ENCODE results near the gene RAC3. TPM values are rescaled to one million over a fixed set of nuclear protein-coding genes. Genes with fewer than 3 reads are reported as not detected.

Gene RAC3
- total and polyA plus RNA-seq, 9 of the 15 experiments (the other 6 are each of a cell fraction or from before 2014, with no cell fraction given) = 0.23 to 292 (median 118) TPM

DNA sequence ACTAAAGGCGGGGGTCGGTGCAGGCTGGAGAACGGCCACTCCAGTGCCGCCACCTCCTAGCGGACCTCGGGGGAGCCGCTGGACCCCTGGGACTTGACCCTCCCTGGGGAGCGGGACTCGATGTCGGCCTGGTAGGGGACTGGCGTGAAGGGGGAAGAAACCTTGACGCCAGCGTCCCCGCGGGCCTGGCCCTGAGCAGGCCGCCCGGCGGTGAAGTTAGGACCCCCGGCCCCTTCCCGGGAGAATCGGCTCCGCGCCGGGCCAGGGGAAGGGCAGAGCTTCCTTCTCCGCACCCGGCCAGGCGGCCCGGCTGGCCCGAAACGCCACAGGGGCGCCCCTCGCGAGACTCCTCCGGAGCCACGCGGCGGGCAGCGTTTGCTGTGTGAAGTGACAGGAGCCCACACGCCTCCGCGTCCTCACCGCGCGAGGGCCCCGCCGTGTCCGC is 33.7 kb downstream of the RAC3 start (continued):
- TF ChIP-seq, protein P1, sequence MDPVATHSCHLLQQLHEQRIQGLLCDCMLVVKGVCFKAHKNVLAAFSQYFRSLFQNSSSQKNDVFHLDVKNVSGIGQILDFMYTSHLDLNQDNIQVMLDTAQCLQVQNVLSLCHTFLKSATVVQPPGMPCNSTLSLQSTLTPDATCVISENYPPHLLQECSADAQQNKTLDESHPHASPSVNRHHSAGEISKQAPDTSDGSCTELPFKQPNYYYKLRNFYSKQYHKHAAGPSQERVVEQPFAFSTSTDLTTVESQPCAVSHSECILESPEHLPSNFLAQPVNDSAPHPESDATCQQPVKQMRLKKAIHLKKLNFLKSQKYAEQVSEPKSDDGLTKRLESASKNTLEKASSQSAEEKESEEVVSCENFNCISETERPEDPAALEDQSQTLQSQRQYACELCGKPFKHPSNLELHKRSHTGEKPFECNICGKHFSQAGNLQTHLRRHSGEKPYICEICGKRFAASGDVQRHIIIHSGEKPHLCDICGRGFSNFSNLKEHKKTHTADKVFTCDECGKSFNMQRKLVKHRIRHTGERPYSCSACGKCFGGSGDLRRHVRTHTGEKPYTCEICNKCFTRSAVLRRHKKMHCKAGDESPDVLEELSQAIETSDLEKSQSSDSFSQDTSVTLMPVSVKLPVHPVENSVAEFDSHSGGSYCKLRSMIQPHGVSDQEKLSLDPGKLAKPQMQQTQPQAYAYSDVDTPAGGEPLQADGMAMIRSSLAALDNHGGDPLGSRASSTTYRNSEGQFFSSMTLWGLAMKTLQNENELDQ (CRISPR knock-in tag; IDR thresholded peaks at IDR 0.05; ENCODE audit: borderline replicate concordance) = no peak
- TF ChIP-seq, protein P2, sequence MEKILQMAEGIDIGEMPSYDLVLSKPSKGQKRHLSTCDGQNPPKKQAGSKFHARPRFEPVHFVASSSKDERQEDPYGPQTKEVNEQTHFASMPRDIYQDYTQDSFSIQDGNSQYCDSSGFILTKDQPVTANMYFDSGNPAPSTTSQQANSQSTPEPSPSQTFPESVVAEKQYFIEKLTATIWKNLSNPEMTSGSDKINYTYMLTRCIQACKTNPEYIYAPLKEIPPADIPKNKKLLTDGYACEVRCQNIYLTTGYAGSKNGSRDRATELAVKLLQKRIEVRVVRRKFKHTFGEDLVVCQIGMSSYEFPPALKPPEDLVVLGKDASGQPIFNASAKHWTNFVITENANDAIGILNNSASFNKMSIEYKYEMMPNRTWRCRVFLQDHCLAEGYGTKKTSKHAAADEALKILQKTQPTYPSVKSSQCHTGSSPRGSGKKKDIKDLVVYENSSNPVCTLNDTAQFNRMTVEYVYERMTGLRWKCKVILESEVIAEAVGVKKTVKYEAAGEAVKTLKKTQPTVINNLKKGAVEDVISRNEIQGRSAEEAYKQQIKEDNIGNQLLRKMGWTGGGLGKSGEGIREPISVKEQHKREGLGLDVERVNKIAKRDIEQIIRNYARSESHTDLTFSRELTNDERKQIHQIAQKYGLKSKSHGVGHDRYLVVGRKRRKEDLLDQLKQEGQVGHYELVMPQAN (IDR thresholded peaks at IDR 0.05; ENCODE audit: borderline replicate concordance) = peak; percentile 43; the same call in 1 of the 2 replicates
- TF ChIP-seq SAP30 (IDR thresholded peaks at IDR 0.05; ENCODE audit: borderline replicate concordance, insufficient read depth, low read depth, low read length, poor library complexity, severe bottlenecking) = peak; percentile 78
- peak; percentile 44 for TF ChIP-seq RBFOX2 (IDR thresholded peaks at IDR 0.05; ENCODE audit: low read depth, low read length)
- TF ChIP-seq, protein P3, sequence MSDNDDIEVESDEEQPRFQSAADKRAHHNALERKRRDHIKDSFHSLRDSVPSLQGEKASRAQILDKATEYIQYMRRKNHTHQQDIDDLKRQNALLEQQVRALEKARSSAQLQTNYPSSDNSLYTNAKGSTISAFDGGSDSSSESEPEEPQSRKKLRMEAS (CRISPR knock-in tag; IDR thresholded peaks at IDR 0.05) = peak; percentile 19; the same call in 1 of the 2 replicates
- TF ChIP-seq, protein P4, sequence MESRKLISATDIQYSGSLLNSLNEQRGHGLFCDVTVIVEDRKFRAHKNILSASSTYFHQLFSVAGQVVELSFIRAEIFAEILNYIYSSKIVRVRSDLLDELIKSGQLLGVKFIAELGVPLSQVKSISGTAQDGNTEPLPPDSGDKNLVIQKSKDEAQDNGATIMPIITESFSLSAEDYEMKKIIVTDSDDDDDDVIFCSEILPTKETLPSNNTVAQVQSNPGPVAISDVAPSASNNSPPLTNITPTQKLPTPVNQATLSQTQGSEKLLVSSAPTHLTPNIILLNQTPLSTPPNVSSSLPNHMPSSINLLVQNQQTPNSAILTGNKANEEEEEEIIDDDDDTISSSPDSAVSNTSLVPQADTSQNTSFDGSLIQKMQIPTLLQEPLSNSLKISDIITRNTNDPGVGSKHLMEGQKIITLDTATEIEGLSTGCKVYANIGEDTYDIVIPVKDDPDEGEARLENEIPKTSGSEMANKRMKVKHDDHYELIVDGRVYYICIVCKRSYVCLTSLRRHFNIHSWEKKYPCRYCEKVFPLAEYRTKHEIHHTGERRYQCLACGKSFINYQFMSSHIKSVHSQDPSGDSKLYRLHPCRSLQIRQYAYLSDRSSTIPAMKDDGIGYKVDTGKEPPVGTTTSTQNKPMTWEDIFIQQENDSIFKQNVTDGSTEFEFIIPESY (CRISPR knock-in tag; IDR thresholded peaks at IDR 0.05) = no peak
- TF ChIP-seq FOSL1 (tag; conservative IDR thresholded peaks at IDR 0.05) = 0 out of 2 replicates have a peak, but pooled peaks have one; percentile 0
- peak in 1 of 2 experiments; percentile 85; a peak in 2 of 4 replicates for TF ChIP-seq NONO (IDR thresholded peaks at IDR 0.05; ENCODE audit: low read depth in 2 of 2, low read length in 1 of 2)
- peak; percentile 82 for TF ChIP-seq CHD2 (IDR thresholded peaks at IDR 0.05; ENCODE audit: low read depth, low read length)
- TF ChIP-seq TGIF2 (CRISPR knock-in tag; IDR thresholded peaks at IDR 0.05) = 0 out of 2 replicates have a peak, but pooled peaks have one; percentile 27
- TF ChIP-seq GATA2 (CRISPR knock-in tag; IDR thresholded peaks at IDR 0.05) = no peak
- TF ChIP-seq, protein P5, sequence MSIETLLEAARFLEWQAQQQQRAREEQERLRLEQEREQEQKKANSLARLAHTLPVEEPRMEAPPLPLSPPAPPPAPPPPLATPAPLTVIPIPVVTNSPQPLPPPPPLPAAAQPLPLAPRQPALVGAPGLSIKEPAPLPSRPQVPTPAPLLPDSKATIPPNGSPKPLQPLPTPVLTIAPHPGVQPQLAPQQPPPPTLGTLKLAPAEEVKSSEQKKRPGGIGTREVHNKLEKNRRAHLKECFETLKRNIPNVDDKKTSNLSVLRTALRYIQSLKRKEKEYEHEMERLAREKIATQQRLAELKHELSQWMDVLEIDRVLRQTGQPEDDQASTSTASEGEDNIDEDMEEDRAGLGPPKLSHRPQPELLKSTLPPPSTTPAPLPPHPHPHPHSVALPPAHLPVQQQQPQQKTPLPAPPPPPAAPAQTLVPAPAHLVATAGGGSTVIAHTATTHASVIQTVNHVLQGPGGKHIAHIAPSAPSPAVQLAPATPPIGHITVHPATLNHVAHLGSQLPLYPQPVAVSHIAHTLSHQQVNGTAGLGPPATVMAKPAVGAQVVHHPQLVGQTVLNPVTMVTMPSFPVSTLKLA (conservative IDR thresholded peaks at IDR 0.05) = peak in 1 of 2 experiments; percentile 69; a peak in 2 of 4 replicates
- no peak for TF ChIP-seq TCF7 (IDR thresholded peaks at IDR 0.05; ENCODE audit: borderline replicate concordance)
- peak in 1 of 2 experiments; percentile 57; a peak in 2 of 4 replicates for TF ChIP-seq SIN3A (IDR thresholded peaks at IDR 0.05; ENCODE audit: borderline replicate concordance in 2 of 2, control insufficient read depth in 1 of 2, low read depth in 2 of 2, low read length in 2 of 2)
- TF ChIP-seq, protein P6, sequence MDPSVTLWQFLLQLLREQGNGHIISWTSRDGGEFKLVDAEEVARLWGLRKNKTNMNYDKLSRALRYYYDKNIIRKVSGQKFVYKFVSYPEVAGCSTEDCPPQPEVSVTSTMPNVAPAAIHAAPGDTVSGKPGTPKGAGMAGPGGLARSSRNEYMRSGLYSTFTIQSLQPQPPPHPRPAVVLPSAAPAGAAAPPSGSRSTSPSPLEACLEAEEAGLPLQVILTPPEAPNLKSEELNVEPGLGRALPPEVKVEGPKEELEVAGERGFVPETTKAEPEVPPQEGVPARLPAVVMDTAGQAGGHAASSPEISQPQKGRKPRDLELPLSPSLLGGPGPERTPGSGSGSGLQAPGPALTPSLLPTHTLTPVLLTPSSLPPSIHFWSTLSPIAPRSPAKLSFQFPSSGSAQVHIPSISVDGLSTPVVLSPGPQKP (CRISPR knock-in tag; IDR thresholded peaks at IDR 0.05) = no peak
- TF ChIP-seq SAFB2 (IDR thresholded peaks at IDR 0.05; ENCODE audit: borderline replicate concordance, low read depth, low read length, severe bottlenecking) = no peak

All from K562 (cell line).